NCI-H2196 (cell line): ENCODE data around the gene CYBB.

Experiments
- DNase-seq: peaks from one replicate; lab custom pipeline; 2025; ENCODE audit not compliant: unreplicated experiment; lab: John Stamatoyannopoulos, UW

Gene CYBB

GRCh38 chrX:37785569-37785968, 5.7 kb downstream of the CYBB start:
- no peak for DNase-seq

DNA sequence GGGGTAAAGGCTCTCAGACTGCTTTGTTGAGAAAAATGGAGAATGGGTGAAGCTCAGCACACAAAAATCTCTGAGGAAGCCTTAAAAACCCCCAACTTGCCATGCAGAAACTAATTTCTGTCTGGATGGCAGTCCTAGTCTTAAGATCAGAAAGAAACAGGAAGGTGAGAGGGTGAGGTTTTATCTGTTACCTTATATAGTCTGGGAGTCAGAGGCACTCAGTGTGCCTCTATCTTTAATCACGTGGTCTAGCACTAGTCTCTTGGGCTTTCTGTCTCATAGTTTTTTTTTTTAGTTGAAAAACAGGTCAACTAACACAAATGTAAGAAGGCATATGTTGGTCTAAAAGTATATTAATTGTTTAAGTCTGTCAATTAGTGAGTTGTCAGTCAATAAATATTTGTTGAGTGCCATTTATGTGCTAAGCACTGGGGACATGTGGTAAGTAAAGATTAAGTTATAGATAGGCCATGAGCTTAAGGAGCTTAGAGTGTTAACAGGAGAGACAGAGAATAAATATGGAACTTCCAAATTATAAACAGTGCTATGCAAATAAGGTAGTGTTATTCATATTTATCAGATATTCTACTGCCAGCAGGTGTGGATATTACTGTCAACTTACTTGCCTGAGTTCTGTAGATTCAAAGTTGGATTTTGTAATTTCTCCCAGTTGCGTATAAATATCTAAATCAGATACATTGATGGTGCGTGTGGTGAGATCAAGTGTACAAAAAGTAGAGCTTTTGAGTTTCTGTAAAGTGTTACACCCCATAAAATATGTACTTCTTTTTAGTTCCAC, 7.0 kb downstream of the CYBB start:
- no peak for DNase-seq

- no peak for DNase-seq
Observed at GRCh38 chrX:37787423-37787869, 7.6 kb downstream of the CYBB start.

DNA sequence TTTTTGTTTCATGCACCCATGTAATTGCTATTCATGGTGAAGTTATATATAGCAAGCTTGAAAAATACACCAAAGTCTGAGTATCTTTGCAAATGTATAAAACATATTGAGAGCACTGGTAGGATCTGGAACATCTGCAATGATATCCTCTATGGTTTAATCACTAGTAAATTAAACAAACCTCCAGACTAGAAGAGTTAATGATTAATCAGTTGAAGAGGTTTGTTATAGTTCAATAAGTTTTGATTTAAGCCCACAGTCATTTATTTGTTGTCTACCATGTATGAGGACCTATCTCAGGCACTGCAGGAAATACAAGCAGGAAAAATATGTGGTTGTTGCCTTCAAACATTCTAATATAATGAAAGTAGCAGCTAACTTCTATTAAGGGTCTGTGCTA, 16.5 kb downstream of the CYBB start:
- DNase-seq, result no peak

DNA sequence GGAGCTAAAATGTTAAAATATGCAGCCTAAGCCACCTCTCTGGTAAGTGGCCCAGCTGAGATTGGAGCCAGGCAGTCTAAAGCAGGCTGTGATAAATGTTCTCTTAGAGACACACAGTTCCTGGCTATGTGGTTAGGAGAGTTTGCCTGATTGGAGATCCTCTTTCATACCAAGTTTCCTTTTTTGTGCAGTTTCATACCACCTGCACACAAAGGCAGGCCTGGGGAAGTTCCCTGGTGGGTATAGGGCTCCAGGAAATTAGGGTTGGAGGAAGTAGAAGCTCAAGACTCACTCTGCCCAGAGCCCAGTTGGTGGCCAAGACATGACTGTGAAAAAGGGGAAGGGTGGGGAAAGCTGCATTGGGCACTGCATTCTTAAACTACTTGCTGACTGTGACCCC, 16.9 kb downstream of the CYBB start:
- DNase-seq, result no peak

GRCh38 chrX:37799936-37800335, 20.1 kb downstream of the CYBB start:
- DNase-seq, result no peak

DNA sequence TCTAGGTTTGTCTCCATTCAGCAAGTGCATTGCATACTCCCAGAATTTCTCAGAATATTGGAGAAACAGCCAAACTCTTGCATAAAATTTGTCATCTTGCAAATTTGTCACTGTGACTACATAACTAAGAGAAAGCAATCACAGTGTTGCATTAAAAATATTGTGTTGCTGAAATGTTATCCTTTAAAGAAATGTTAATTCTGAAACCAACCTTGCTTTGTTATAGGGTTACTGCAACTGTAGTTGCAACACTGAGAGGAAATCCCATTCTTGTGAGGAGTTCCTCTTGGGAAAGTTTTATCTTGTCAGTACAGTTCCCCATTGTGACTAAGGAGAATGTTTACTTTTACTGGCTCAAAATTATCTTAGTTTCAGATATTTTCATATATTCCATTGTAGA, 20.9 kb downstream of the CYBB start:
- no peak for DNase-seq

GRCh38 chrX:37802028-37802427, 22.2 kb downstream of the CYBB start:
- DNase-seq, result no peak

DNA sequence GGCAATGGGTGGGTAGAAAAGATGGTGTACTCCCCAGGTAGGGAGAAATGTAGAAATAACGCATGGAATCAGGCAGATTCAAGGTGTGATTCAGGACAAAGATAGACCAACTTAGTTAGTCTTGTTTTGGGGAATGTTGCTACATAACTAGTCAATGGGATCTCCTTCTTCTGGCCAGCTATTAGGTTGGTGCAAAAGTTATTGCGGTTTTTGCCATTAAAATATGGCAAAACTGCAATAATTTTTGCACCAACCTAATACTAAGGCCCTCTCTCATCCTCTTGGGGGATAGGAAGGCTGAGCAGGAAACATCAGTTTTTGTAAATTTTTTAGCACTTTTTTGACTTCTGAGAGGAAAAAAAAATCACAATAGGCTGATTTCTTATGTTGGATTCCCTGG, 23.2 kb downstream of the CYBB start:
- DNase-seq, result no peak

DNA sequence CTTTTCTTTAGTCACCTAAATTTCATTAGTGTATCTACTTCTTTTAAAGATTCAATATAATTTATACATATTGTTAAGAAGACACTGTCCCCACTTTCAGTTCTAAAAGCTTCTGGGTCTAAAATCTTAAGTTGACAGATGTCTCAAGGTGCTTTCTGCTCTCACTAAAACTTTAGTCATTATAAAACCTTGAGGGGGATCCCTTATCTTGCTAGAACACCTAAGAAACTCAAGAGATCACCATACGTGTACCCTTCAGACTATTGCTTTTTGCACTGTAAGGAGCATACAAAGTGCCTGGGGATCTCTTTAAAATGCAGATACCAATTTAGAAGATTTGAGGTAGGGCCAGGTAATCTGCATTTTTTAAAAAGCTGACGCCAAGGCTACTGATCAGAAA, 30.1 kb downstream of the CYBB start:
- DNase-seq, result no peak

- DNase-seq, result no peak
Observed at GRCh38 chrX:37812110-37812509, 32.3 kb downstream of the CYBB start.

GRCh38 chrX:37813570-37813969, 33.7 kb downstream of the CYBB start:
- DNase-seq, result no peak

GRCh38 chrX:37815366-37815765, 35.5 kb downstream of the CYBB start:
- DNase-seq, result no peak

- DNase-seq, result no peak
Observed at GRCh38 chrX:37816766-37817165, 36.9 kb downstream of the CYBB start.

- DNase-seq, result no peak
Observed at GRCh38 chrX:37817176-37817575, 37.3 kb downstream of the CYBB start.

GRCh38 chrX:37817579-37817978, 37.7 kb downstream of the CYBB start:
- DNase-seq, result no peak

DNA sequence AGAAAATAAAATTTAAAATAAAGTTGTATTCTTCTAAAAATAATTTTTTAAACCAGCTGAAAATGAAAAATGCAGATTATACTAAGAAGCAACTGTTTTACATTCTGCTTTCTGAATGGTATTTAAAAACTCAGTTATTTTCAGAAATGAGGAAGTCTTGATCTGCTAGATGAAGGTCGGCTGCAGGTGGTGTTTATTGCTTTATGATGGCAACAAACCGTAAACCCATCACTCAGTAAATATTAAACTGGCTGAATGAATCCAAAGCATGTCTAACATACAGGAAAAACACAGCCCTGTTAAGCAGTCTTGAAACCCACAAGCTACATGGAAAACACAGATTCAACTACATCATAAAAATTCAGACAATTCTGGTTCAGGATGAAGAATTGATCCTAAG, 38.2 kb downstream of the CYBB start:
- no peak for DNase-seq

- no peak for DNase-seq
Observed at GRCh38 chrX:37820646-37821045, 40.8 kb downstream of the CYBB start.

DNA sequence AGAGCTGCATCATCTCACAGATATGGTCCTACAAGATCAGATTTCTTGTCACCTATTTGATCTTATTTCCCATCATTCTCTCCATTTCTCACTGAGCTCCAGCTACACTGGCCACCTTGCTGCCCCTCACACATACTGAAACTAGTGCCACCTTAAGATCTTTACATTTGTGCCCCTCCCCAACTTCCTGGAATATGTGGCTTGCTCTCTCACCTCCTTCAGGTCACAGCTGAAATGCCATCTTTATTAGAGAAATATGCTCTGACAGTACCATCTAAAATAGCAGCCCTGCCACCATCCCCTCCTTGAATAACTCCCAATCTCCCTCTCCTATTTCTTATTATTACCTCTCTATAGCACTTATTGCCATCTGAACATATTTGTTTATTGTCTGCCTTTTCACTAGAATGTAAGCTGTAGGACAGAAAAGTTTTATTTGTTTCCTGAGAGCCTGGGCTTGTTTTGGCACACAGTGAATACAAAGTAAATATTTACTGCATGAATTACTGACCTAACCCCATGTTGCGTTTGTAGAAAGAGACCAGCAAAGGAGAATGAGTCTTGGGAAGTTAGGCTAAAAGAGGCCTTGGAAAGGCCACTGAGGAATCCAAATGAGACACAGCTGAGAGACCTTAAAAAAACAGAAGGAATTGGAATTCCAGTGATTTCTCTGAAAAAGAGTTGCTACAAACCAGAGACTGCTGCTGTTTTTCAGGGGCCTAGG, 44.8 kb downstream of the CYBB start:
- DNase-seq, result peak; percentile 4

DNA sequence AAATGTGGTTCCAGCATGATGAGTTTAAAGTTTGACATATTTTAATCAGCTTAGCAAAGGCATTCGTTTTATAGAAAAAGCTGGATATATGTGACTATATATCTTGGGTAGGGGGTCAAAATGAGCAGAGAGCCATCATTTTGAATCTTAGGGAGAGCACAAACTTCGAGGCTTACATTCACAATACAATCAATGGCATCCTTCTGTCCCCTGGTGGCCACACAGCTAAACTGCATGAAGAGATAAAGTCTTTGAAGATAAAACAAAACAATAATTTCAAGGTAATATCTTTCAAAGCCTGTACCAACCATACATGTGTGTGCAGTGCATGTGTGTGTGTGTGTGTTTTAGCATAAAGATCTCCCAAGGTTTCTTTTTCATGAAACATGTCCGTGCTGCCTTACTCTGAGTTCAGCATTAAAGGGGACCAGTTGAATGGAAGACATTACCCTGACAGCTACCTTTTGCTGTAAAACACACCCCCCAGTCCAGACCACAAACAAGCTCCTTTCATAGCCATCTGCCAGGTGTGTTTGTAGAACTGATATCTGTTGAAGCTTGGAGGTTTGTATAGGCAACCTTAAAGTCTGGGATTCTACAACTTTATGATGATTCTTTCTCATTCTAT, 45.5 kb downstream of the CYBB start:
- peak; percentile 24 for DNase-seq

- DNase-seq, result no peak
Observed at GRCh38 chrX:37829721-37830120, 49.9 kb downstream of the CYBB start.

- no peak for DNase-seq
Observed at GRCh38 chrX:37830371-37830770, 50.5 kb downstream of the CYBB start.
